DMS79 treated with DMSO at 0.1 percent for 48 hours (cell line): ENCODE data around the gene SLC6A2.
"Not testable (repeated sequence)": the region's sequence is repeated elsewhere in the genome, so short reads cannot be mapped to it uniquely, and the experiment has no call there.

ENCODE experiments used
- DNase-seq: peaks from one replicate; lab custom pipeline; 2025; lab: John Stamatoyannopoulos, UW

Gene SLC6A2

DNA sequence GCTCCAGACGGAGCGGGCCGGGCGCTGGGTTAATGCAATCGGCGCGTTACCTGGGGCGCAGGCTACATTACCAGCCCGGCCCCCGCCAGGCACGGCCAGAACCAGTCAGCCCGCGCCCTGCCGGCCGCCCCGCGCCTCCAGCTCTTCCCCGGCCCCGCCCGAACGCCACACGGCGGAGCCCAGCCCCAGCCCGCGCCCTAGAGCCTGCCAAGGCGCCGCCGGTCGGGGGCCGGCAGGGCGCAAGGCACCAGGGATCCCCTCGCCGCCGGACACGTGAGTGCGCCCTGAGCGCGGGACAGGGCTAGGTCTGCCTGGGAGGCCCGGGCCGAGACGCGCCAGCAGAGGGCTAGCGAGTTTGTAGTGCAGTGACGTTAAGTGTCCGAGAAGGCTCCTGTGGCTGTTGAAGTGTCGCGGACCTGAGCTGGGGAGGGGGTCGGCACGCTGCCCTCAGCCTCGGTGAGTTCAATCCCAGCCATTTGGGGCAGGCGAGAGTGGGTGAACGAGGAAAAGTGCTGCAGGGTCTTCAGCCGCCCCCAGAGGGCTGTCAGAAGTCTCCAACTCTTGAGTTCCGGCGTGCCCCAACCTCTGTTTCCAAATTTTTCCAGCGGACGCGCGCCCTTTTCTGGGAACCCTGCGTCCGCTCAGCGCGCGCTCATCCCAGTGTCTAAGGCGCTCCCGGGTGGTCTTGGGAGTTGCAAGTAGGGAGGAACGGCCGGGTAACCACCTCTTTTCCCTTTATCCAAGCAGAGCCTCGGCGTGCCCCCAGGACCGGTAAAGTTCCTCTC lies at the start of gene SLC6A2:
SLC6A2 (plus strand) TSS at position 92 of the 785 bp plus-strand sequence. CDS start 707 bp downstream, outside the sequence.
- no peak for DNase-seq

GRCh38 chr16:55613613-55614335 lies 42.0 kb upstream of the SLC6A2 start:
- DNase-seq: no peak

GRCh38 chr16:55615071-55615470 lies 40.7 kb upstream of the SLC6A2 start:
- no peak for DNase-seq

GRCh38 chr16:55615670-55616069 lies 40.1 kb upstream of the SLC6A2 start:
- DNase-seq: not testable (repeated sequence)

- DNase-seq: no peak
Measured at GRCh38 chr16:55621771-55622170, 34.0 kb upstream of the SLC6A2 start.

GRCh38 chr16:55622272-55622671 lies 33.5 kb upstream of the SLC6A2 start:
- no peak for DNase-seq

- DNase-seq: no peak
Measured at GRCh38 chr16:55622930-55623561, 32.7 kb upstream of the SLC6A2 start.

GRCh38 chr16:55623640-55624039 lies 32.1 kb upstream of the SLC6A2 start:
- DNase-seq: no peak

DNA sequence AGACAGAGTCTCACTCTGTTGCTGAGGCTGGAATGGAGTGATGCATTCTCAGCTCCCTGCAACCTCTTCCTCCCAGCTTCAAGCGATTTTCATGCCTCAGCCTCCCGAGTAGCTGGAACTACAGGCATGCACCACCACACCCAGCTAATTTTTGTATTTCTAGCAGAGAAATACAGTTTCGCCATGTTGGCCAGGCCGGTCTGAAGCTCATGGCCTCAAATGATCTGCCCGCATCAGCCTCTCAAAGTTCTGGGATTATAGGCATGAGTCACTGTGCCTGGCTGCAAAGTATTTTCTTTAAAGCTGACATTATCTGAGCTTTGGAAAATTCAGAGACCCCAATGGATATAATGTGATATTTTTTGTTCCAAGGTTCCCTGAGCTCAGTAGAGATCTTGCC lies 31.1 kb upstream of the SLC6A2 start:
- DNase-seq: no peak

GRCh38 chr16:55625843-55626242 lies 29.9 kb upstream of the SLC6A2 start:
- no peak for DNase-seq

DNA sequence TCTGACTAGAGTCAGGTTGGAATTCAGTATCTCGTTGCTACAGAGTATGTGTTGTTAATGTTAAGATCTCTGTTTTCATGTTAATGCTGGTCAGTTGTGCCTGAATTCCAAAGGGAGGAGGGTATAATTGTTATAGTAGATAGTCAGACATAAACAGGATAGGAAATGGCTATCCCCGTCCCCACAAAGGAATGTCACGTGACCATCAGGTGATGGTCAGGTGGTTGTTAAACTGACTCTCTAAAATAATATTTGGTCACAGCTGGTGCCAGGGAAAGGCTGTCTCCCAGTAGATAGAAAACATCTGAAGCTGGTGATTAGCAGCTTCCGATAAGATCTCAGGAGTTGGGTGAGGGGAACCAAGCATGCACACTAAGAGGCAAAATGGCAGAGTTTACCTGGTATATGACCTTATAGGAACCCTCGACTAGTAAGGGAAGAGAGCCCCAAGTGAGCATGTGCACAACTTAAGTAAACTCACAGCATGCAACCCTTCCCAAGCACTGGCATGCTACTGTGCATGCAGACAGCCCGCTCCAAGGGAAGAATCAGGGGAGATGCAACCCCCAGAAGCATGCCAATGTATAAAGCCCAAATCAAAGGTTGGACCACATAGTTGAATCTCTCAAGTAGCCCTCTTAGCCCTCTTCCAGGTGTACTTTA lies 27.4 kb upstream of the SLC6A2 start:
- no peak for DNase-seq

GRCh38 chr16:55630774-55631173 lies 25.0 kb upstream of the SLC6A2 start:
- DNase-seq: no peak

GRCh38 chr16:55632259-55632658 lies 23.5 kb upstream of the SLC6A2 start:
- DNase-seq: no peak

GRCh38 chr16:55634193-55634592 lies 21.6 kb upstream of the SLC6A2 start:
- no peak for DNase-seq

GRCh38 chr16:55638256-55638655 lies 17.5 kb upstream of the SLC6A2 start:
- no peak for DNase-seq

DNA sequence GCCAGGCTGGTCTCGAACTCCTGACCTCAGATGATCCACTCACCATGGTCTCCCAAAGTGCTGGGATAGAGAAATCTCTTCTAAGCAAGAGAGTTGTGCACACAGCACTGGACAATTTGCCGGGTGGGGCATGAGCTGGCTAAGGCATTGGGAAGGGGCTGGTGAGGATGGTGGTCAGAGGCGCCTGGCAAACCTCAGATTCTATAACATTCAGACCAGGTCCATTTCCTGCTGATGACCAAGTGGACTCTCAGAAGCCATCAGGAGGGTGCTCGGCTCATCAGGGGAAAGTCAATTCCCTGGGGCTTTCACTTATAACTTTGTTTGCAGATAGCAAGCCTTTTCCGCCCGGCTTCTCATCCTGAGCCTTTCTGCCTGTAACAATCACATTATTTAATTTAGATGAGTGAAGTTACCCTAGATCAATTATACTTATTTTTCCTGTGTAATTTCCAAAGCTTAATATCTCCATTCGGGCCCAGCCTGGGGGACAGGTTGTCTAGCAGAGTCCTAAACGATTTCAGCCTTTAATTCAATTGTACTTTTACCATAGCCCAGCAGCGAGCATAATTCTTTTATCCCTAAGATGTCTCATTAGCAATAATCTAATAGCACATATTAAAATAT lies 15.0 kb upstream of the SLC6A2 start:
- no peak for DNase-seq

- DNase-seq: no peak
Measured at GRCh38 chr16:55641430-55642056, 14.2 kb upstream of the SLC6A2 start.

- DNase-seq: no peak
Measured at GRCh38 chr16:55642611-55643010, 13.2 kb upstream of the SLC6A2 start.

DNA sequence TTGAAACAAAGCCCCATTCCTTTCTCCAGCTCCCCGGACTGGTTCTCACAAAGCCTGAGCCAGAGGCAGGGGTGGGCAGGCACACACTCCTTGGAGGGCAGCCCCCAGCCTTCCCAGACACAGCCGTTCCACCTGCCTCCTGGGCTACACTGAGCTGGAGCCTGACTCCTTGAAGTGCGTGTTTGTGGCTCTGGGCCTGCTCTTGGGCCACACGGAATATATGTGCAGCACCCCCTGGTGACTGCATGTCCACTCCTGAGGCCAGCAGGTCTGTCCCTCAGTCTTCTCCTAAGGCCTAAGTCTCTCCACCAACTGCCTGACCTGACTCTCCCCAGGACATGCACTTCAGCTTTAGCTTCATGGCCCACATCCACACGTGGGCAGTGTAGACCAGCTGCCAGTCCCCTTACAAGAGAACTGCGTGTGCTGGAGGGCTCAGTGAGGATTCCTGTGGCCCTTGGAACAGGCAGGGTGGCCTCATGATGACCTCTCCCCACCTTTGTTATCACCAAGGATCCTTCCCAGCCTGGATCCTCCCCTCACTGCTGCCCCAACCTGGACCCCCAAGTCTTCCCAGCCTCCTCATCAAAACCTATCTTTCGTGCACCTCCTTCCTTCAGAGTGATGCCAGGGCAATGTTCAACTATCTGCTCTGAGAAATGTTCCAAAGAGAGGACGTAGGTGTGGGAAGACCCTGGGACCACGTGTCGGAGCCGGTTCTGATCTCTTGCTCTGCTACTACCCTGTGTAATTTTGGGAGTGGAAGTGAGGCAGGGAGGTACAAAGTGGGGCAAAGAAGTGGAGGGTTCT lies 12.4 kb upstream of the SLC6A2 start:
- no peak for DNase-seq

- DNase-seq: no peak
Measured at GRCh38 chr16:55645986-55646385, 9.8 kb upstream of the SLC6A2 start.

DNA sequence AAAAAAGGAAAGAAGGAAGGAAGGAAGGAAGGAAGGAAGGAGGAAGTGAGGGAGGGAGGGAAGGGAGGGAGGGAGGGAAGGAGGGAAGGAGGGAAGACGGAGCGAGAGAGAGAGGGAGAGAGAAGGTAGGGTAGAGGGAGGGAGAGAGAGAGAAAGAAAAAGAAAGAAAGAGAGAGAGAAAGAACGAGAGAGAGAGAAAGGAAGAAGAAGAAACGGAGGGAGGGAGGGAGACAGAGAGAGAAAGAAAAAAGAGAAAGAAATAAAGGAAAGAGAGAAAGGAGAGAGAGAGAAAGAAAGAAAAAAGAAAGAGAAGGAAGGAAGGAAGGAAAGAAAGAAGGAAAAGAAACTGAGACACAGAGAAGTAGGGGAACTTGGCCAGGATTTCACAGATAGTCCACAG lies 8.4 kb upstream of the SLC6A2 start:
- no peak for DNase-seq
